Suppressor macrophage treated with lipopolysaccharide for 4 hours (primary cell): ENCODE data around the gene PDLIM4.

Source experiments
- DNase-seq: peaks from one replicate; pipeline ENCODE4 v3.0.0-alpha.2; 2020

Gene PDLIM4

DNA sequence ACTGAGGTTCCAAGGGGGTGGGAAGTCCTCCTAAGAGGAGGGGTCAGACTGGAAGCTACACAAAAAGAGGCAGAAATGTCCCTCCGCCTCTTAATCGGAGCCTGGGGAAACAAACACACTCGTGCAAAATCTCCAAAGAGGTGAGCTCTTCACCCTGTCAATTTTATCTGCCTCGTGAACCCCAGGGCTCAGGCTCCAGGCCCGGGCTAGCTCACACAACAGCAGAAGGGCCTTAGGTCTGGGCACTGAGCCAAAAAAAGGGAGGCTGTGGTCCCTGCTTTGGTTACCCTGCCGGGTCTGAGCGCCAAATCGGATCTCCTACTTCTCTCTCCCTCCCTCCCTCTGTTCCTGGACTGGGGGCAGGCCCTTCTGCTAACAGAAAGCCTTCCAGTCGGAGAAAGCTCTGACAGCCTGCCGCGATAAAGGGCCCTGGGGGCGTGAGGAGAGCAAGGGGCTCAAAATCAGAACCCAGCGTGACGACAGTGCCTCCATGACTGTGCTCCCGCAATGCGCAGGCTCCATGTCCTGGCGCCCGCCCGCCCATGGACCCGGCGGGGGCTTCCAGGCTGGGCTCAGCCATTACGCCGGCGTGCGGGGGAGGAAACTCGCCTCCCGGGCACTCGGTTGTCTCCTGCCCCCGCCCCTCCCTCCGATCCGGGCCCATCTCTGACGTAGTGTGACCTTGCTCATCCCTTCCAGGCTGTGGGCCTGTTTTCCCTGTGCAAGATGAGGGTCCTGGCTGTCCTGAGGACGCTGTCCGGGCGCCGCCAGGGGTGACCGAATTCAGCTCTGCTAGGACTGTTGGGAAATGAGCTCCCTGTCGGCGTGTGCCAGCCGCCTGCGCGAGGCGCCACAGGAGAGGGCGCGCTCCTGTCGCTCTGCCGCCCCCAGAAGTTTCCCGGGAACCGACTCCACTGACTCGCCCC lies 35.8 kb downstream of the PDLIM4 start:
- DNase-seq, result peak; percentile 93

DNA sequence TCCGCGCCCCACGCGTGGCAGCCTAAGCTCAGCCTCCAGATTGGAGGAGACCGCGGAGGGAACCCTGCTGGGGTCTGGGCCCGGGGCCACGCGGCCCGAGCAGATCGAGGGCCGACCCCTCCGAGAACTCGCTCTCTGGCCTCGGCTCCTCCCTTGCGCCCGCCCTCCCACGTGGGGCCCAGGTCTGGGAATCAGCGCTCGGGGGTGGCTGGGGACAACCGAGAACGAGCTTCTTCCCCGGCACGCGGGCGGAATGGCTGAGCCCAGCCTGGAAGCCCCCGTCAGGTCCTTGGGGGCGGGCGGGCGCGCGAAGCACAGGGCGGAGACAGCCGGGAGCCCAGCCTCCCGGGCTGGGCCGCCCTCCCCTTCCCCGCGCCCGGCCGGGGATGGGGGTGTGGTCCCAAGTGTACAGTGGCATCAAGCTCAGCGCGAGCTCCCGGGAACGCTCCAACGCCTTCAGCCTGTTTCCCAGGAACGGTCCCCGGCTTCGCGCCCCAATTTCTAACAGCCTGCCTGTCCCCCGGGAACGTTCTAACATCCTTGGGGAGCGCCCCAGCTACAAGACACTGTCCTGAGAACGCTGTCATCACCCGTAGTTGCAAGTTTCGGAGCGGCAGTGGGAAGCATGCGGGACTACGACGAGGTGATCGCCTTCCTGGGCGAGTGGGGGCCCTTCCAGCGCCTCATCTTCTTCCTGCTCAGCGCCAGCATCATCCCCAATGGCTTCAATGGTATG lies 36.7 kb downstream of the PDLIM4 start, which contains the start of gene SLC22A4:
SLC22A4 (plus strand) TSS at position 403 of the 736 bp plus-strand sequence; CDS start at position 626, 223 bp downstream.
- peak; percentile 95 for DNase-seq

DNA sequence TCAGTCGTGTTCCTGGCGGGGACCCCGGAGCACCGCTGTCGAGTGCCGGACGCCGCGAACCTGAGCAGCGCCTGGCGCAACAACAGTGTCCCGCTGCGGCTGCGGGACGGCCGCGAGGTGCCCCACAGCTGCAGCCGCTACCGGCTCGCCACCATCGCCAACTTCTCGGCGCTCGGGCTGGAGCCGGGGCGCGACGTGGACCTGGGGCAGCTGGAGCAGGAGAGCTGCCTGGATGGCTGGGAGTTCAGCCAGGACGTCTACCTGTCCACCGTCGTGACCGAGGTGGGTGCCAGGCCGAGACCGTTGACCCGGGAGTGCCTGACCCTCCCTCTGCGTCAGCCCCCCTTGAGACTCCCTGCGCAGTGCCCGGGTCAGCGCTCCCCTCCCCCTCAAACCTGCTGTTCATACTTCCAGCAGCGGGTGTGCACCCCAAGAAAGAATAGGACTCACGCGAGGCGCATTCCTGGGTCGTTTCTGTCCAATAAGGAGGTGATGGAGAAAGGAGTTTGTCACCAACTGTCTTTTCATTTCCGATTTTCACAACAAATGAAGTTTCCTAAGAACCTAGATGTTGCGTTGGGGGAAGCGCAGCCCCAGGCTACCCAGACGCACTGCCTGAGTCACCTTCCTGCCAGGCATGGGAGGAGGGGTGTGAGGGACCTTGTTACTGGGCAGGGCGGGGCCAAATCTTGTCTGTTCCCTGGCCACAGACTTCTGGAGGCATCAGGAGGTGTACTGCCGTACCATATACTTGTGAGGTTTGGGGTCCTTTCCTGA lies 37.4 kb downstream of the PDLIM4 start:
- DNase-seq, result peak; percentile 97

DNA sequence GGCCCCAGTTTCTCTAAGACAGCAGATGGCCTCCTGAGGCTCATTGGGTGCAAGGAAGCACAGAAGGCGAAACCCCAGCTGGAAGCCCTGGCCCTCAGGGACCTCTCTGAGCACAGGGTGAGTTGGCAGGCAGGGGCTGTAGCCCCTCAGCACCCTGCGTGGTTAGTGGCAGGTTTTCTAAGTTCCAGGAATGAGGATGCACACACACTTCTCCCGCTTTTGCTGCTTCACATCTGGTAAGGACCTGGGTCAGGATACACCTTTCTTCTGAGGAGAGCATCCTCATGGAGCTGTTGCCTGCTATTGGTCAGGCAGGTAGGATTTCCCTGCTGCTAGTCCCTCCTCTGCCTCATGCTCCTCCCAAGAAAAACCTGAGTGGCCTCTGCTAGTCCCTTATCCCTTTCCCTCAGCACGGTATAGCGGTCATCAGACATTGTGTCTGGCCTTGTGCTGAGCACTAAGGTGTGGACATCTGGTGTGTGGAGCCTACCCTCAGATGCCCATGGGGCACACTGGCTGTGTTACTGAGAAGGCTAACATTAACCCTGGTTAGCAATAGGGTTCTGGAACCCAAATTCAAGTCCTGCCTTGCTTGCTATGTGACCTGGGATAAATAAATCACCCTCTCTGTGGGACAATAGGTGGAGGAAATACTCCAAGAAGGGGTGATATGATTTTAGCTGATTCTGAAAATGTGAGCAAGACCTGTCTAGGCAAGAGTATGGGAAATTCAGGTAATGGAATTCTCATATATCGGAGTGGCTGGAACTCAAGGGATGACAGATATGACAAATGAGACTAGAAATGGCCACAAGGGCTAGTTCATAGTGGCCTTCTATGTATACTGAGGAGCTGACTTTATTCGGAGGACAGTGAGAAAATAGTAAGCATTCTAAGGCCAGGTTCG lies 38.3 kb downstream of the PDLIM4 start:
- DNase-seq, result no peak

DNA sequence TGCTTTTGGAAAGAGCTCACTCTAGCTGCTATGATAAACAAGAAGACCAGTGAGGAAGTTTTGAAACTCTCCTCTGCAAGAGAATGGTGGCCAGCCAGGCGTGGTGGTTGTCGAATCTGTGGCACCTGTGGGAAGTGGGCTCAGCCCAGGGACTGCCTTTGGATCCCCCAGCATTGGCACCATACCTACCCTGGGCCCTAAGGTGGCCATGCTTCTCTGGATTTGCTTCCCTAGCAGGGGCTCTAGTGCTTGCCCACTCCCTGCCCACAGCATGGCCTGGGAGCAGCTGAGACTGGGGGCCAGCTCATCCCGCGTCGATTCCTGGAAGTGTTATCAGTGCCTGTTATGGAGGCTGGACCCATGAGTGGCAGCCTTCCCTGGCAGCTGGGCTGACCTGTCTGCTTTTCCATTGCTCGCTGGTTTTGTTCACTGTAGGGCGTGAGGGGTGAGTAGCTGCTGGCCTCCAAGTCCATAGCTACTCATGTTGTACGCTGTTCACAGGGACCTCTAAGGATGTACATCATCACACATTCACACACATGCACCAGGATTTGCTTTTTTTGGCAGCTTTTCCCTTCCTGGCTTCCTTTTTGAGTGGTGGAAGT lies 39.0 kb downstream of the PDLIM4 start:
- DNase-seq, result no peak

DNA sequence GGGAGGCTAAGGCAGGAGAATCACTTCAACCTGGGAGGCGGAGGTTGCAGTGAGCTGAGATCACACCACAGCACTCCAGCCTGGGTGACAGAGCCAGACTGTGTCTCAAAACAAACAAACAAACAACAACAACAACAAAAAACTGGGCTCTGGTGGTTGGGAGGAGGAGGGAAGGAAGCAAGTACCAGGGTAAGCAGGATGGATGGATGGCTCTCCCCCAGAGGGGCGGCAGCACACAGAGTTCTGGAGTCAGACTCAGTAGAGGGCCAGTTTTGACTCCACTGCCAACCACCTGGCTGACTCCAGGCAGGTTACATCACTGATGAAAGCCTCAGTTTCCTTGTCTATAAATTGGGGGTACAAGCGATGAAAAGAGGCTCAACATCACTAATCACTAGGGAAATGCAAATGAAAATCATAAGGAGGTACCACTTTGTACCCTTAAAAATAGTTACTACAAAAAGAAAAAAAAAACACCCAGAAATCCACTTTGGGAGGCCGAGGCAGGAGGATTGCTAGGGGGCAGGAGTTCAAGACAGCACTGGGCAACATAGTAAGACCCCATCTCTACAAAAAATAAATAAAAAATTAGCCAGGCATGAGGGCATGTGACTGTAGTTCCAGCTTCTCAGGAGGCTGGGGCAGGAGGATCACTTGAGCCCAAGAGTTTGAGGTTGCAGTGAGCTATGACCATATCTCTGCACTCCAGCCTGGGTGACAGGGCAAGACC lies 39.9 kb downstream of the PDLIM4 start:
- DNase-seq, result no peak

DNA sequence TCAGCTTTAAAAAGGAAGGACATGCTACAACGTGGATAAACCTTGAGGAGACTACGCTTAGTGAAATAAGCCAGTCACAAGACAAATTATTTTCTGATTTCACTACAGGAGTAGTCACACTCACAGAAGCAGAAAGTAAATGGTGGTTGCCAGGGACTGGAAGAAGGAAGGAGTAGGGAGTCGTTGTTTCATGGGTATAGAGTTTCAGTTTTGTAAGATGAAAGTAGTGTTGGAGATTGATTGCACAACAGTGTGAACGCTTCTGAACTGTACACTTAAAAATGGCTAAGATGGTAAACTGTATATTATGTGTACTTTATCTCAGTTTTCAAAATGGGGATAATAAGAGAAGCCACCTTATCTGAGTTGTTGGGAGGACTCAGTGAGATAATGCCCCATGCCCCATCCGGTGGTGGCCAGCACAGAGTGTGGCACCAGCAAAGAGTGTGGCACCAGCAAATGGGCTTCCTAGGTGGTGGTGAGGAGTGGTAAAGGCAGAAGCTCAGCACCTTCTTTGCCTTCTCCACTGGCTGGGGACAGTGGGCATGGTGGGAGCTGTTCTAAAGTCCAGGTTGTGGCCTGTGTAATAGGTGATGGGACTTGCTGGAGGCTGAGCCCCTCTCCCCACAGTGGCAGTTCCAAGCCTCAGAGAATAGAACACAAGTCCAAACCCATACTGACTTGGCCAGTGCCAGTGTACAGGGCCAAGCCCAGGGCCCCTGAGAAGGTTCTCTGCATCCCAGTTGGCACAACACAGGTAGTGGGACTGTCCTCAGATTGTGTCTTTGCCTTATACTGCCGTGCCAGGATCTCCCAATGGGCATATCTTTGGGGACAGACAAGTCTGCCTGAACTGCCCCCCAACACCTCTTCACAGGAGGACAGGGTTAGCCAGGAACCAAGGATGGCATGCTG lies 41.1 kb downstream of the PDLIM4 start:
- peak; percentile 89 for DNase-seq

DNA sequence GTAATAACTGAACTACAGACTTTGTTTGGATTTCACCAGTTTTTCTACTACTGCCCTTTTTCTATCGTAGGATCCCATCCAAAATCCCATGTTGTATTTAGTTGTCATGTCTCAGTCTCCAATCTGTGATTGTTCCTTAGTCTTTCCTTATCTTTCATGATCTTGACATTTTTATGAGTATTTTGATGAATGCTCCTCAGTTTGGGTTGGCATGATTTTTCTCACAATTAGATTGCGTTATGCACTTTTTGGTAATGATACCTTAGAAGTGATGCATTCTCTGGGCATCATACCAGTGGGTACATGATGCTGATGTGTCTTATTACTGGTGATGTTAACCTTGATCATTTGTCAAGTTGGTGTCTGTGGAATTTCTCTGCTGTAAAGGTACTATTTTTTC lies 42.4 kb downstream of the PDLIM4 start:
- no peak for DNase-seq

DNA sequence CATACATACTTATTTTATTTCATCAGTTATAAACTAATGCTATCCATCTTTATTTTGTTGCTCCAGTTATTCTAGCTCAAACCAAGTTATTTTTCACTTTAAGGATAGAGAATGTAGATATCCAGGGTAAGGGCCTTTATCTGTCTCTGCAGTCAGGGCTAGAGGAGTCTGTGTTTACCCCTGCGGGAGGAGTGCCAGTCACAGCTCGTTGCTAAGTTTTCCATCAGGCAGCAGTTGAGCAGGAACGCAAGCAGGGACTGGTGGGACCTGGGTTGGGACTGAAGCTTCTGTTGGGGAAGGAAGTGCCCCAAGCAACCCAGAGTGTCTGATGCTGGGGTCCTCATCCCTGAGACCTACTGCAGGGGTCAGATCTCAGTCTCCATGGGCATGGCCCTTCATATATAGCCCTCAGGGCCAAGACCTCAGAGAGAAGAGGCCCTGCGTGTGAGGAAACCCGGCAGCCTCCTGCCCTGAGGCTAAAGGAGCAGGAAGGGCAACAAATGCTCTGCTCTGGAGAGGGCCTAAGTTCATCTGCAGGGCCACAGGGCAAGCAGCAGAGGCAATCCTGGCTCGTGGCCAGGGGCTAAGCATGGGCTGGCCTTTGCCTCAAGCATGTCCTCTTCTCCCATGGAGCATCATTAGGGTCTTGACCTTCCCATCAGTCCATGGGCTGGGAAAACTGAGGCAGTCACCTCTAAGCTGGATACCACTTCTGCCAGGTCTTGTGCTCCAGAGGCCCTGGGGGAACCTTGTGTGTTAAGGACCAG lies 43.3 kb downstream of the PDLIM4 start:
- DNase-seq, result no peak

DNA sequence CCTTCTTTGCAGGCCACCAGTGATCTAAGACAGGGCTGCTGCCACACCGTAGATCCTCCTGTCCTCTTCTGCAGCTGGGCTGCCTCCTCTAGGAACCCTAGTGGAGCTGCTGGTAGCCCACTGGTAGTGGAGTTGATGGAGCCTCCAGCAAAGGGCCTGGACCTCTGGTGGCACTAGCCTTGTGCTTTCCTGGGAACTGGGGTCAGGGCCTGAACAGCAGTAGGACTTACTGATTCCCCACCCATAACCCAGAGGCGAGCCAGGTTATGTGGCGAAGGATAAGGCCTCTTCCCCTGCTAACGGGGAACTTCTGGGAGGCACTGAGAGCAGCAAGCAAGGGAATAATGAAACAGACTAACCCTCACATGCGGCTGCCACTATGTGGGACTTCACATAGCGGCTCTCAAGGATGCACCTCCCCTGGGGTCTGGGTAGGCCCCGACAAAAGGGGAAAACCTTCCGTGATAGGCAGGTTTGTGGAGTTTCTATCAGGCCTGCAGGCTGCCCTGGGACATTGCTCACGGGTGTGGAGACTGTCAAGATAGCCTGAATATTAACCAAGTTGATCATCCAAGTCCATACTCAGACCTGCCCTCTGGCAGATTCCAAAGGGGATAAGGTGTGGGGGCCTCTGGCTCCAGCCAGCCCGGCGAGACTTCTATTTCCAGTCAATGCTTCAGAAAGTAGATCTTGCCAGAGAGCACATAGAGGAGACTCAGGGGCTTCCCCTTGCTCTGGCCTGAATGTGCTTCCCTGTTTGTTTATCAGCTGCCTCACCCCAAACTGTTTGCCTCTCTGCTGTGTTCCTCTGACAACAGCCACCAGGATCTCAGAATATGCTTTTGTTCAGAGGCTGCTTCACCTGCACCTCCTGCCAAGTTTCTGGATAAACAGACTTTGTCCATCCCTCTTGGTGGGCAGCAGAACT lies 44.1 kb downstream of the PDLIM4 start:
- DNase-seq, result peak; percentile 52

DNA sequence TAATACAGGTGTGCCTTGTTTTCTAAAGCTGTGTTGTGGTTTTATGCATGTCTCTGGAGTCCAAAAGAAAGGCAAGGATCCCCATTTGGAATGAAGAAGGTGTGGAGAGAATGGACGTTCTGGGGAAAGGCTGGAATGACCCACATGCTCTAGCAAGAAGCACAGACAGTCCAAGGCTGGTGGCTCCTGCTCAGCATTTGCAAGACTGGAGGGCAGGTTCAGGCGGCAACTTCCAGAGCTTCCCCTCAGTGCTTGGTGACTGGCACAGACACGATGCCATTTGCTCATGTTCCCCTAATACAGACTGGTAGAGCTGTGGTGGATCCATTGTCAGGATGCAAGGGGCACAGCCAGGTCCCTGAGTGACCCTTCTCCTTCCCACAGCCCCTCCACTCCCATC lies 44.9 kb downstream of the PDLIM4 start:
- no peak for DNase-seq

DNA sequence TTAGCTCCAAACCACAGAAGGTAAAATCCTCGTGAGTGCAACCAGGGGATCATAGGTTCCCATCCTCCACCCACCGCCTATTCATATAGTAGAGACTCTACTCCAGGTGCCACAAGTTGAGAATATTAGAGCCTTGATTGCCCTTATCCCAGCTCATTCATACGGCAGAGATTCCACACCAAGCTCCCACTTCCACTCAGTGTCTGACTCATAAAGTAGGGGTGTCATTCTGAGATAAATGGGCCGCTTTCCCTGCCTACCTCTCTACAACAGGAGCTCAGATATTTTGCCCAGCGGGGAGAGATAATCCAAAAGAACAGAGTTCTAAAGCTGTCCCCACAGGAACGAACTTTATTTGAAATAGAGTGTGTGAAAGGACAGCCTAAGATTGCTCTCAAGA lies 46.1 kb downstream of the PDLIM4 start:
- DNase-seq, result no peak

DNA sequence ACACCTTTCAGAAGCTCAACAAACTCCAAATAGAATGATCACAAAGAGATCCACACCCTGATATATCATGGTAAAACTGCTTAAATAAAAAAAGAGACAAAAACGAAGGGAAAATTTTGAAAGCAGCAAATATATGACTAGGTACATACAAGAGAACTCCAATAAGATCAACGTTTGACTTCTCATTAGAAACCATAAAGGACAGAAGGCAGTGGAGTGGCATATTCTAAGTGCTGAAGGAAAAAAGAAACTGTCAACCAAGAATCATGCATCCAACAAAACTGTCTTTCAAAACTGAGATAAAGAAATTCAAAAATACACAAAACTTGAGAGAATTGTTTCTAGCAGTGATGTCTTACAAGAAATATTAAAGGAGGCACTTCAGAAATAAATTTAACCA lies 47.9 kb downstream of the PDLIM4 start:
- no peak for DNase-seq

DNA sequence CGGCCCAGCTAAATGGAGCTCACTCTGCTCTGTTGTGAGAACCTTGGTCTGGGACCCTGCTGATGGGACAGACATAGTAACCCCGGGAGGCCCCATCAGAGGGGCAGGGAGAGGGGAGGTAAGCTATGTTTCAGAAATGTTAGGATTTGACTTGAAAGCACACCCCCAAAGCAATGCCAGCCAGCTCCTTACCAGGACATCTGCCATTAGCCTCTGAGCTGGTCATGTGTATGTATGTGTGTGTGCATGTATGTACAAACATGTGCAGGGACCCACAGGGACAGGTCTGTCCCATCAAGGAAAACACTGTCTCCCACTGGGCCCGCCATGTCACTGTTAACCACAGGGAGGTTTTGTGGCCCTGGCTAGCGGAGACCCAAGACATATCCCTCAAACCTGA lies 51.2 kb downstream of the PDLIM4 start:
- DNase-seq, result no peak

DNA sequence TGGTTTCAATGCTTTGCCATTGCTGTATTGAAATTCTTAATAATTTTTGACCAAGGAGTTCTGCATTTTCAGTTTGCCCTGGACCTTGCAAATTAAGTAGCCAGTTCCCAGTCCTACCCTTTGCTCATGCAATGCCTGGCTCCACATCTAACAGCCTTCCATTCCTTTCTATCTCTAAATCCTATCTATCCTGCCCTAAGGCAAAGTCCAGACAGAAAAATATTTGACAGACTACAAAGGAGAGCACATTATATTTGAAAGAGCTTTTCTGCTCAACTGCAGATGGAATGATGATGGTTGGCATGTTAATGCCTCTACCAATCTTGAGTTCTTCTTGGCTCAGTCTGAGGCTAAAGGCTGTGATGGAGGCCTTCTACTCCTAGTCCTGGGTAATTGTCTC lies 52.2 kb downstream of the PDLIM4 start:
- DNase-seq, result no peak

DNA sequence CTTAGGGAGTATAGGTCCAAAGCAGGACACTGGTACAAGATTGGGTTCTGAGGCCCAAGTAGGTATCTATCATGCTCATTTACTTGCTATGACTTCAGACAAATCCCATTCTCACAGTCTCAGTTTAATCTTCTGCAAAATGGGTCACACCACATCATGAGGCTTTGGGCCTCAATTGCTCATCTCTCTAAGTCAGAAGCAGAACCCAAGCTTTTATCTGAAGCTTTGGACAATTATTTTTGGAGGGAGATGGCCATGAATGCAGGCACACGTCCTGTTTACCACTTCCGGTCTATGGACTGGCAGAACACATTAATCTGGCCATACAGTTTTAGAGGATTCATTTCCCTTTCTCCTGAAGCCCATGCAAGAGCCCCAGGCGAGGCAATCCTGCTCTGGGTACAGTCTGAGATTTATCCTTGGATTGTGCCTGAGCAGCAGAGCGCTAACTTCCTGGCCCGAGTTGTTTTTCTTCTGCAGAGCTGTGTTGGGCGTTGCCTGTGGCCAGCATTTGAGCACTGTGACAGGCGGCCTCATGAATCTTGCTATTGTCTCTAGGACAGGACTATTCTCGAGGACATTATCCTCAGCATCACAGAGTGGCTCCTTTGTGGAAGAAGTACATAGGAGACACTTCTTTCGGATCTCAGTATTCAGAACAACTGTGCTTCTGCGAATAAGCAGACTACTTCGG lies 52.8 kb downstream of the PDLIM4 start:
- DNase-seq, result no peak

DNA sequence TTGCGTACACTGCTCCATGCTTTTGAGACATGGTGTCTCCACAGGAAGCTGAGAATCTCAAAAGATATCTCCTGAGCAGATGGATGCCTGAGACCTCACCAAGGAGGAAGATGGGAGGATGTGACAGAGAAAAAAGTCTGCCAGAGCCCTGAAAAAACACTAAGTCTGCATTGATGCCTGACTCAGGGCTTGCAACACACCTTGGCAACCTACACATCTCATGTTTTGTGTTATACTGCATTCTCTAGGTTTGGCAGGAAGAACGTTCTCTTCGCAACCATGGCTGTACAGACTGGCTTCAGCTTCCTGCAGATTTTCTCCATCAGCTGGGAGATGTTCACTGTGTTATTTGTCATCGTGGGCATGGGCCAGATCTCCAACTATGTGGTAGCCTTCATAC lies 55.9 kb downstream of the PDLIM4 start:
- DNase-seq, result no peak
